ENCODE measurements around the gene SPEG. TPM values are rescaled to one million over a fixed set of nuclear protein-coding genes. Genes with fewer than 3 reads are reported as not detected.

SPEG gene
- total RNA-seq, 1 donor from 2014 or later: 71.2 TPM

GRCh38 chr2:219488844-219489194, 54.2 kb downstream of the SPEG start:
- H3K4me1 Mint-ChIP-seq (ENCODE audit: low read depth, unreplicated experiment): no peaks in the 10 kb centered on the region
- no peak overlapping the region for H3K4me3 ChIP-seq (ENCODE audit: insufficient read depth, low read depth, low read length)
- H3K27me3 ChIP-seq (ENCODE audit: insufficient read depth, low read length): peaks cover 3% of the 10 kb centered on the region
- no peak overlapping the region for H2AFZ ChIP-seq (ENCODE audit: low read depth, low read length)
- DNase-seq (ENCODE audit: low read depth) (no peak), FAIRE-seq (no peak)
- H3K27me3 Mint-ChIP-seq (ENCODE audit: low read depth, unreplicated experiment): peaks cover 42% of the 10 kb centered on the region
- H3K79me2 ChIP-seq (ENCODE audit: insufficient read depth, low read length): no peaks in the 10 kb centered on the region
- no peak overlapping the region for H3K9ac ChIP-seq (ENCODE audit: low read length)
- no peaks in the 10 kb centered on the region for H3K4me1 ChIP-seq (ENCODE audit: insufficient read depth, low read length)
- peaks cover 23% of the 10 kb centered on the region for H3K36me3 Mint-ChIP-seq (ENCODE audit: low read depth, unreplicated experiment)
- H3K27ac ChIP-seq (ENCODE audit: low read depth, low read length): no peak overlapping the region
- H3K27ac Mint-ChIP-seq (ENCODE audit: unreplicated experiment): no peak overlapping the region
- no peak overlapping the region for H3K4me3 Mint-ChIP-seq (ENCODE audit: unreplicated experiment)
- no peak overlapping the region for H3K4me2 ChIP-seq (ENCODE audit: low read length)
- H3K36me3 ChIP-seq (ENCODE audit: insufficient read depth, low read length): no peaks in the 10 kb centered on the region
- H3K9me3 Mint-ChIP-seq (ENCODE audit: unreplicated experiment): no peaks in the 10 kb centered on the region
- peaks cover 14% of the 10 kb centered on the region for H4K20me1 ChIP-seq (ENCODE audit: insufficient read depth, low read length)
- H3K9me3 ChIP-seq (ENCODE audit: insufficient read depth, low read depth, low read length): no peaks in the 10 kb centered on the region
- TF ChIP-seq EZH2 (IDR thresholded peaks at IDR 0.05; ENCODE audit: insufficient read depth, low read length) (no peak), CTCF (IDR thresholded peaks at IDR 0.05; ENCODE audit: insufficient read depth, low read depth, low read length) (no peak)

- Mint-ChIP-seq H3K4me3 (ENCODE audit: unreplicated experiment) (no peak overlapping the region), H3K27ac (ENCODE audit: unreplicated experiment) (no peak overlapping the region), H3K36me3 (ENCODE audit: low read depth, unreplicated experiment) (peaks cover 23% of the 10 kb centered on the region), H3K27me3 (ENCODE audit: low read depth, unreplicated experiment) (peaks cover 44% of the 10 kb centered on the region), H3K9me3 (ENCODE audit: unreplicated experiment) (no peaks in the 10 kb centered on the region), H3K4me1 (ENCODE audit: low read depth, unreplicated experiment) (no peaks in the 10 kb centered on the region)
- Histone ChIP-seq H3K79me2 (ENCODE audit: insufficient read depth, low read length) (no peaks in the 10 kb centered on the region), H3K27me3 (ENCODE audit: insufficient read depth, low read length) (no peaks in the 10 kb centered on the region), H4K20me1 (ENCODE audit: insufficient read depth, low read length) (peaks cover 14% of the 10 kb centered on the region), H2AFZ (ENCODE audit: low read depth, low read length) (no peak overlapping the region), H3K4me3 (ENCODE audit: insufficient read depth, low read depth, low read length) (no peak overlapping the region), H3K27ac (ENCODE audit: low read depth, low read length) (no peak overlapping the region), H3K4me1 (ENCODE audit: insufficient read depth, low read length) (no peaks in the 10 kb centered on the region), H3K9ac (ENCODE audit: low read length) (no peak overlapping the region), H3K9me3 (ENCODE audit: insufficient read depth, low read depth, low read length) (no peaks in the 10 kb centered on the region), H3K36me3 (ENCODE audit: insufficient read depth, low read length) (no peaks in the 10 kb centered on the region), H3K4me2 (ENCODE audit: low read length) (no peak overlapping the region)
- TF ChIP-seq CTCF (IDR thresholded peaks at IDR 0.05; ENCODE audit: insufficient read depth, low read depth, low read length) (no peak), EZH2 (IDR thresholded peaks at IDR 0.05; ENCODE audit: insufficient read depth, low read length) (no peak)
- DNase-seq (ENCODE audit: low read depth) (no peak), FAIRE-seq (no peak)
Observed at GRCh38 chr2:219489315-219489714, 54.7 kb downstream of the SPEG start.

- Histone ChIP-seq H3K79me2 (ENCODE audit: insufficient read depth, low read length) (no peaks in the 10 kb centered on the region), H2AFZ (ENCODE audit: low read depth, low read length) (no peak overlapping the region), H3K4me2 (ENCODE audit: low read length) (no peak overlapping the region), H4K20me1 (ENCODE audit: insufficient read depth, low read length) (peaks cover 10% of the 10 kb centered on the region), H3K27ac (ENCODE audit: low read depth, low read length) (no peak overlapping the region), H3K9me3 (ENCODE audit: insufficient read depth, low read depth, low read length) (no peaks in the 10 kb centered on the region), H3K27me3 (ENCODE audit: insufficient read depth, low read length) (no peaks in the 10 kb centered on the region), H3K36me3 (ENCODE audit: insufficient read depth, low read length) (no peaks in the 10 kb centered on the region), H3K9ac (ENCODE audit: low read length) (no peak overlapping the region), H3K4me3 (ENCODE audit: insufficient read depth, low read depth, low read length) (no peak overlapping the region), H3K4me1 (ENCODE audit: insufficient read depth, low read length) (no peaks in the 10 kb centered on the region)
- Mint-ChIP-seq H3K4me1 (ENCODE audit: low read depth, unreplicated experiment) (no peaks in the 10 kb centered on the region), H3K27me3 (ENCODE audit: low read depth, unreplicated experiment) (peaks cover 49% of the 10 kb centered on the region), H3K9me3 (ENCODE audit: unreplicated experiment) (no peaks in the 10 kb centered on the region), H3K27ac (ENCODE audit: unreplicated experiment) (no peak overlapping the region), H3K4me3 (ENCODE audit: unreplicated experiment) (no peak overlapping the region), H3K36me3 (ENCODE audit: low read depth, unreplicated experiment) (peaks cover 23% of the 10 kb centered on the region)
- FAIRE-seq: no peak
- TF ChIP-seq CTCF (IDR thresholded peaks at IDR 0.05; ENCODE audit: insufficient read depth, low read depth, low read length) (no peak), EZH2 (IDR thresholded peaks at IDR 0.05; ENCODE audit: insufficient read depth, low read length) (no peak)
- DNase-seq (ENCODE audit: low read depth): no peak
Observed at GRCh38 chr2:219490186-219490585, 55.5 kb downstream of the SPEG start.
